Measurements from ENCODE around the gene CCDC40.

CCDC40 gene

DNA sequence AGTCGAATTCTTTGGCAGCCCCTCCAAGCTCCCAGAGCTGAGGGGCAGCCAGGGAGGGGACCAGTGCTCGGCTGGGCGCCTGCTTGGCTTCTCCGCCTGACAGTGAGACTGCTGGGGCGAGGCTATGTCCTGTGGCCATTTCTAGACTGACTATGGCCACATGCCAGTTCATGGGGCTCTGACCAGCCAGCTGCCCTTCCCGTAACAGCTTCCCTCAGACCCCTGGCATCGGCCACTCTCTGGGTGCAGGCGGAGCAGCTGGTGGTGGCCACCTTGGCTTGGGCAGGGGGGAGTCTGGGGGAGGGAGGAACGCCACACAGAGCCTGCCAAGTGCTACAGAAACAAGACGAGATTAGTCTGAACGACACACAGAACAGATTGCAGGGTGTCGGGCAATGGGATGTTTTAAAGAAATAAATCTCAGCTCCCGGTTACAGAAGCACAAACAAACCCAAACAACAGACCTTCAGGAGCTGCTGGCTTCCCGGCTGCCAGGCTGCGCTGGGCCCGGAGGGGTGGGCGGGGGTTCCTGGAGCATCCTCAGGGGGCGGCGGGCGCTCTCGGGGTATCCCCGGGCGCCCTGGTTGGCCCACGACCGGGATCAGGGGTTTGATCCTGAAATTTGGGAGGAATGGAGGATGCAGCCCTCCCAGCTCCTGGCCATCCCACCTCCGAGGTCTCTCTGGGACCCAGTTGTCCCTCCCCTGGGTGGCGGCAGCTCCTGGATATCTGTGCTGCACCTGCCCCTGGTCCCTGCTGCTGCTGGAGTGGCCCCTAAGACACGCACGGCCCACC lies 35.3 kb upstream of the CCDC40 start:
- no peak for DNase-seq

DNA sequence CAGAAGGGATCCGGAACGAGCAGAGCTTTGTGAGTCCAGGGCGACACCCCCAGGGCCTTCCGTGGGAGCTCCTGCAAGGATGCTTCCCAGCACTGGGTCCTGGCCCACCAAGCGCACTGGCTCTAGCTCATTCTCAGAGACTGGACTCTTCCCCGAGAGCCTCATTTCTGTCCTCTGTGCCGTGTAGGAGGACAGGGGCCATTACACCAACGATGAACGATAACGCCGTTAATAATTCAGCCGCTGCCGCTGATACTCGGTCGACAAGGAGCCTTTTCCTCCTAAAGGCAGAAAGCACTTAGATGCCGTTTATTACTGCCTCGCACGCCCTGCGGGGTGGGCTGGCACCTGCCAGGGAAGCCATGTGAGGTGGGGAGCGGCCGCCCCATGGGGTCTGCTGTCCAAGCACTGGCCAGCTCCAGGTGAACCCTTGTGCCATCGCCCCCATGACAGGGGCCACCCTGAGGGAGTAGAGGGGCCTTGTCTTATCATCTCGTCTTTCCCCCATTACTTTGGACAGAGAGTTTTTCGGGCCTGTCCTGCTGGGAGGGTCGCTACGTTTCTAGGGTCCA lies 34.3 kb upstream of the CCDC40 start:
- DNase-seq: no peak

DNA sequence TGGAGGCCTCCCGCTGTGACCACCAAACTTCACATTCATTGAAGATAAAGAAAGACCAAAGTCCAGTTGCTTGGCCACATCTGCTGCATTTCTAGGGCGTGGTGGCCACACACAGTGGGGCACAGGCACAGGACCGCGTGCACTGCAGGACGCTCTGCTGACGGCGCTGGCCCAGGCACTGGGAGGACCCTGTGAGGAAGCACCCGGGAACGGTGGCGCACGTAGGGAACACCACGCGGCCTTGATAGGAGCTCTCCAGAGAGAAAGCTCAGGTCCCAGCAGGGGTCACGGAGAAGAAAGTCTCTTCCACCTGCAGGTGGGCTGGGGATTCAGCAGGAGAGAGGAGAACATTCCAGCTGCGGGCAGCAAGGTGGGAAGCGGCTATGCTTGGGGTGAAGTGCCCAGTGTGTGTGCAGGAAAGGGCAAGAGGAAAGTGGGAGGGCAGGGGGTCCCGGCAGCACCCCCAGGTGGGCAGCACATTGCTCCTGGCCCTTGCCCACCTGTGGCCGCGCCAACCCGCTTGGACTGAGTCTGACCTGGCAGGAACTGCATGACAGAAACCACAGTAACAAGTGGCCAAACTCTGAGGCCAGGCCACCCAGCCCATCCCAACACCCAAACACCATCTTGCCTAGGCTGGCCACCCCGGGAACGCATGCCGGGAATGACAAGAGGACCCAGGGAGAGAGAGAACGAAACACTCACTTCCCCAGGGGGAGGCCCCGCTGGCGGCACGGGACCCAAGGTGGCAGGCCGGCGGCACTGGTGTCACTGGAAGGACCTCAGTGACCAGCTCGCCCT lies 33.6 kb upstream of the CCDC40 start:
- DNase-seq: no peak

DNA sequence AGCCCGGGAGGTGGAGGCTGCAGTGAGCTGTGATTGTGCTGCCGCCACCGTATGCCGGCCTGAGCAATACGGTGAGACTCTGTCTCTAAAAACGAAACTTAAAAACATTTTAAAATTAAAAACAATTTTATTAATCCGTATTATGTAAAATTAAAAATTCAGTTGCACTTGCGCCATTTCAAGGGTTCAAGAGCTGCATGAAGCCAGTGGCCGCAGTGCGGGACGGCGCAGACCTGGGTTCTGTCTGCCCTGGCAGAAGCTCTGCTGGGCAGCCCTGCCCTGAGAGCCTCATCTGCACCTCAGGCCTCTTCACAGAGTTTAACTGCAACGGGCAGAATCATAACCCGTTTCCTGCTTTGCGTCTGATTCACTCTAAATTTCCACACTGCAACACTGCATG lies 32.5 kb upstream of the CCDC40 start:
- DNase-seq: no peak

DNA sequence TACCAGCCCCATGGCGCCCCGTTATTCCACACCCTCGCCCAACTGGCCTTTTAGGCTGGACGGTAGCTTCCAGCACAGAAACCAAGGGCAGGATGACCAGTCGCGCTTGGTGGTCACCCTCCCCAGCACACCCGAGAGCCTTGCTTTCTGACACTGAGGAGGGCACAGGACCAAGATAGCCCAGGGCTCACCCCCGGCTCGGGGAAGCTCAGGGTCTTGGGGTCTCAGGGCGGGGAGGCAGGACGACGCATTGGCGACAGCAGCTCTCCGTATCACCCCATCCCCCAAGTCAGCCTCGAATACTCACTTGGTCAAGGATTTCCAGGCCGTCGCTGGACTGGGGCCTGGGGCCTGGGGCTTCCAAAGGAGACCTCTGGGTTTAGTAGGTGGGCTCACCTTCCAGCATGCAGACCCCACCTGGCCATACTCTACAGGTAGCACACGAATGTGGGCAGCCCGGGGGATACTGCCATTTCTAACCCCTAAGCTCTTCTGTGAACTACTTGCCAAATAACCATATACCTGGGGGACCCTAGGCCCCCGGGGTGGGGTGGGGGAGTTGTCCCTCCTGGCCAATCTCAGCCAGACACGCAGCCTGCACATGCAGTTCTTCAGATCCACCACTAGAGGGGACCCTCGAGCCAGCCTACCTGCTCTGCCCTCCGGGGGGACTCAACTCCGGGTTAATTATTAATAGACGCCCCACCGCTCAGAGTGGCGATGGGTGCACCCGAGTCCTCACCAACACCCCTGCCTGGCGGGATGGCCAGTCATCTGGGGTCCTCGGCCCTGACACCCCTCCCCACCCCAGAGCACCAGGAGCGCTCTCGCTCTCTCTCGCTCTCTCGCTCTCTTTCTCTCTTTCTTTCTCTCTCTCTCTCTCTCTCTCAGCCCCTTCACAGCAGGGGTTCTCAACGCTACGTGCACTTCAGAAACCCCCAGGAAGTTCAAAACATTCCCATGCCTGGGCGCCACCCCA lies 30.8 kb upstream of the CCDC40 start:
- no peak for DNase-seq

DNA sequence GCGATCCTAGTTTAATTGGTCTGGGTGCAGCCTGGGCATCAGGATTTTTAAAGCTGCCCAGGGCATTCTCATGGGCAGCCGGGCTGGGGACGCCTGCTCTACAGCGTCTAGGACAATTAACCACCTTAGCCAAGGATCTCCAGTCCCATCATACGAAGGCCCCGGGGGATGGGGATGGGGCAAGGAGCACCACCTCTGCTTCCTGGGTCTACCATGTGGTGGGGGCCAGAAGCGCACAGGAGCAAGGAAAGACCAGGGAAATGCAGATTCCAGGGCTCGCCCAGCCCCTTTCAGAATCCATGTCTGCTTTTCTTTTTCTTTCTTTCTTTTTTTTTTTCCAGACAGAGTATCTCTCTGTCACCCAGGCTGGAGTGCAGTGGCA lies 30.1 kb upstream of the CCDC40 start:
- no peak for DNase-seq

DNA sequence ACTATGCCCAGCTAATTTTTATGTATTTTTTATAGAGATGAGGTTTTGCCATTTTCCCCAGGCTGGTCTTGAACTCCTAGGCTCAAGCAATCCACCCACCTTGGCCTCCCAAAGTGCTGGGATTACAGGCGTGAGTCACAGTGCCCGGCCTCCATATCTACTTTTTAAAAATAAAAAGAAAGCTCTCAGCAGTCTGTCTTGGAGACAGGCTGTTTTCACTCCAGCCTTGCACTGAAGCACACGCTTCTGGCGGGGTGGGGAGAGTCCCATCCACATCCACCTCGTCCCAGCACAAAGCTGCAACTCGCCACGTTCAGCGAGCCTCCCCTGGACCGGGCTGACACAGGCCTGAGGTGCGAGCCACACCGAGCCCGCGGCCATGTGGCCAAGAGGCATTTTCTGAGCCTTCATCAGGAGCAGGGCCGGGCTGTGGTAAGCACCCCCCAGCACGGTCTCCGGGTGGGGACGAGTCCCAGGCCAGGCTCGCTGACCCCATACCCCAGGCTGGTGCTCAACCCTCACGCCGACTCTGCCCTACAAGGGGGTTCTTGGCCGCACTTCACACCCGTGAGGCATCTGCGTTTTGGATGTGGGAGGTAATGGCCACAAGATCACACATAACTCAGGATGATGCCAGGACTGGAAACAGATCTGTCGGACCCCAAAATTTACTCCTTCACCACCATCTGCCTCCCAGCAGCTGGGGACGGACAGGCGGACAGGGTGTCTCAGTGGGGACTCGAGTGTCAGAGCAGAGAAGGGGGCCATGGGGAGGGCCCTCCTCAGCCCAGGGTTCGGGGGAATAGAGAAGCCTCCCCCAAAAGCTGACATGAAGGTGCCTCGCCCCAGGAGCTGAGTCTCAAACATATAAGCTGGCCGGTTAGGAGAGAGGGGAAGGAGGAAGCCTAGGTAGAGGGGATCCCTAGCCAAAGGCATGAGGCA lies 29.4 kb upstream of the CCDC40 start:
- DNase-seq: no peak

DNA sequence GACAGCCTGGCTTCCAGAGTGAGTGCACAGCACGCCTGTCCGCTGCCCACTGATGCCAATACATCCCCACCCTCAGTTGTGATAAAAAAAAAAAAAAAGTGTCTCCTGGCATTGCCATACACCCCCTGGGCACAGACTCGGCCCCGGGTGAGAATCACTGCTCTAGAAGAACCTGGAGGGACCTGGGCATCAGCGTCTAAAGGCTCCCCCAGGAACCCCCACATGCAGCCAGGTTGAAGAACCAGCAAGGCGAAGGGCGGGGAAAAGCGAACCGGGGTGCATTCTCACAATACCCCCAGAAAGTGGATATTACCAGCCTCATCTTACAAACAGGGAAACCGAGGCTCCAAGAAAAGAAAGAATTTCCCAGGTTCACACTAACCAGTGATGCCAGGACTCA lies 28.5 kb upstream of the CCDC40 start:
- no peak for DNase-seq

DNA sequence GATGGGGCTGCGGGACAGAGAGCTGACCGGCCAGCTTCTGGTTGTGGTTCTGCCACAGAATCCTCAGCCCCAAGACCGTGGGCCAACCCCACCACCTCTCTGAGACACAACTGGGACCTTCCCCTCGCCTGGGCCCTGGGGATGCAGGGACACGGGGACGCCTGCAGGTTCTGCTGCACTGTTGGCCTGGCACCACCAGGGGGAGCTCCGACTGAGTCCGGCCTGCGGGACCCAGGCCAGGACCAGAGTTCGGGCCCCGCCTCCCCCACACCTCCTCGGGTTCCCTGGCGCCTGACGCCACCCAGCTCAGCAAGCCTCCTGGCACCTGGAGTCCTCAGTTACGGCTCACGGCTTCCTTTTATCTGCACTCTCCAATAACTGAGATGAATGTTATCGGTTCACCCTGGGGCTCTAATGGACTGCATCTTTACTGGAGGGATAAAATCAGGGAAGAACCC lies 28.0 kb upstream of the CCDC40 start:
- DNase-seq: no peak

DNA sequence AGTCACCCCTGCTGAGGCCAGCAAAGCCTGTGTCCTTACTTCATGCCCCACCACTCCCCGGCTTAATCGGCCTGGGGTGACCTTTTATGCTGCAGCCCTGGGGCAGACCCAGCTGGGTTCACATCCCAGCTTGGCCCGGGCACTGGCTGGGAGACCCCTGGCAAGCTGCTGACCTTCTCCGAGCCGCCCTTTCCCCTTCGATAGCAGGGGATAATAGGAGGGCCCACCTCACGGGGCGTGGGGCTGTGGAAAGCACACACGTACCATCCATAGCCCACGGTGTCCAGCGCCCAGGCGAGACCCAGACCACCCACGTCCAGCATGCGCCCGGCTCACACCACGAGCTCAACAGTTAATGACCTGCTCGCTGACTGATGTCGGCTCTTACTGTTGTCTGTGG lies 27.6 kb upstream of the CCDC40 start:
- no peak for DNase-seq

DNA sequence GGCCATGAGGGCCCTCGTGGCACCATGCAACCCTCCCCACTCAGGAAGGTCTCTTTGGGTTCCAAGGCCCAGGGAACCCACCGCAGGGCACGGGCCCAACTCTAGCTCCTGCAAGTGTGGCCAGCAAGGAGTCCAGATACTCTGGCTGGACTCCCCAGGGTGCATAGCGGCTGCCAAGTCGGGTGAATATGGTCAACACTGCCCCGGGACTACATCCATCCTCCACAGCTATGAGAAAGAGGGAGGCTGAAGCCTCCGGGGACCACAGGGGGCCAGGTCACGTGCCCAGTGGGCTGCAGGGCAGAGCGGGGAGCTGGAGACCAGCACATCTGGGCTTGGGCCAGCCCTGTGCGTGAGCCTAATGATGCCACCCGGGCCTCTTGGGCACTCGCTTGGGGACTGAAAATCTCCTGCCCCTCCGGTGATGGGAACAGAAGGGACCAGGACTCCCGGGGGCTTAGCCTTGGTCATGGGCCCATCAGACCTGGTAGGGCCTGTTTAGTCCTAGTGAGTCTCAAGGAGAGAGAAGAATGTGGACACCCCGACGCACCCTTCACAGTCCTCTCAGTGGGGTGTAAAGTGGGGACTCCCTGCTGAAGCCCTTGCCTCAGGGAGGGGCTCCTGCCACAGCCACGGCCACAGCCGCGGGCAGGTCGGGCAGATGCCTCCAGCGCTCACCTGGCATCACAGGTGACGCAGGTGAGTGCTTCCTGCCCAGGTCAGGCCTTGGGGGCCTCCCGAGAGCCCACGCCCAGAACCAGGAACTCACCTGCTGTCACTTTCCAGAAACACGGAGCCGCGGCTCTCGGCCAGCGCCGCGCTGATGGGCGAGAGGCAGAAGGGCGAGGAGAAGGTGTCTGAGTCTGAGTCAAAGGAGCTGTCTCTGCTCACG lies 26.8 kb upstream of the CCDC40 start:
- no peak for DNase-seq

DNA sequence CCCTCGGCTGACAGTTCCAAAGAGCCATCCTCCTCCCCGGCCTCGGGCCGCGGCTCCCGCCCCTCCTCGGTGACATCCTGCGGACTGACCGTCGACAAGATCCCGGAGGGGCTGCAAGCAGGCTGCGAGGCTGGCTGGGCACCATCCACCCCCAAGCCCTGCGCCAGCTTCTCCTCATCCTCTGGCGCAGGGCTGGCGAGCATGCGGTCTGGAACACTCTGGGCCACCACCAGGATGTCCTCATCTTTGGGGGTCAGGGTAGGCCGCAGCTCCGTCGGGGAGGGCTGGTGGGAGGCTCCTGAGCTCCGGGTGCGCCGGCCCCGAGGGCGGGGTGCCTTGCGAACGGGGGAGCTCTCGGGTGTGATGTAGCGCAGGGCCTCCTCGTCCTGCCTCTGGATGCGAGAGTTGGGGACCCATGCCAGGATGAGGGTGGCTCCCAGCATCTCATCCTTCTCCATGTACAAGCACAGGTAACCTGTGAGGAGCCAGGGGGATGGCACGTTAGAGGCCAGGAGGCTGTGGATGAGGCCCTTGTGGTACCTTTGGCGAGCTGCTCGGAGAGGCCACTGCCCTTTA lies 26.1 kb upstream of the CCDC40 start:
- no peak for DNase-seq

DNA sequence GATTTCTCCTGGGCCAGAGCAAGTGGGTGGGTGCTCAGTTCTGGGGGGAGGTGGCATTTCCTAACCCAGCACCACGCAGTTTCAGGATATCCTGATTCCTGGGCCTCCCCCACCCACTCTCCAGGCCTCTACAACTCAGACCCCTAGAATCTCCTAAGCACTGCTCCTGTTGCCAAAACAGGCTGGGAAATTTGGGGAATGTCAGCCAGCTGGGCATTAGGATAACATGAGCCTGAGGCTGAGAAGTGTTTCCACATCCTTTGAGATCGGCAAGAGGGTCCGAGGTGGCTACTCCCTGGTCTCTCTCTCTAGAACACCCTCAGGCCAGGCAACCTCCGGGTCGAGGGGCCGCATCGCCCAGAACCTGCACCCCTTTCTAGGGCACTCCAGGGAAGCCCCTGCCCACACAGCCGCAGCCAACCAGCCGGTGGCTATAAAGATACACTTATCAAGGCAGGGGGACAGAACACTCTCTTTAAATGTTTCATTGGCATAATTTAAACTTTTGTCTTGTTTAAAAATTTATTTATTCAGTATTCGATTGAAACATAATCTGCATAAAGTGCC lies 24.4 kb upstream of the CCDC40 start:
- DNase-seq: no peak

DNA sequence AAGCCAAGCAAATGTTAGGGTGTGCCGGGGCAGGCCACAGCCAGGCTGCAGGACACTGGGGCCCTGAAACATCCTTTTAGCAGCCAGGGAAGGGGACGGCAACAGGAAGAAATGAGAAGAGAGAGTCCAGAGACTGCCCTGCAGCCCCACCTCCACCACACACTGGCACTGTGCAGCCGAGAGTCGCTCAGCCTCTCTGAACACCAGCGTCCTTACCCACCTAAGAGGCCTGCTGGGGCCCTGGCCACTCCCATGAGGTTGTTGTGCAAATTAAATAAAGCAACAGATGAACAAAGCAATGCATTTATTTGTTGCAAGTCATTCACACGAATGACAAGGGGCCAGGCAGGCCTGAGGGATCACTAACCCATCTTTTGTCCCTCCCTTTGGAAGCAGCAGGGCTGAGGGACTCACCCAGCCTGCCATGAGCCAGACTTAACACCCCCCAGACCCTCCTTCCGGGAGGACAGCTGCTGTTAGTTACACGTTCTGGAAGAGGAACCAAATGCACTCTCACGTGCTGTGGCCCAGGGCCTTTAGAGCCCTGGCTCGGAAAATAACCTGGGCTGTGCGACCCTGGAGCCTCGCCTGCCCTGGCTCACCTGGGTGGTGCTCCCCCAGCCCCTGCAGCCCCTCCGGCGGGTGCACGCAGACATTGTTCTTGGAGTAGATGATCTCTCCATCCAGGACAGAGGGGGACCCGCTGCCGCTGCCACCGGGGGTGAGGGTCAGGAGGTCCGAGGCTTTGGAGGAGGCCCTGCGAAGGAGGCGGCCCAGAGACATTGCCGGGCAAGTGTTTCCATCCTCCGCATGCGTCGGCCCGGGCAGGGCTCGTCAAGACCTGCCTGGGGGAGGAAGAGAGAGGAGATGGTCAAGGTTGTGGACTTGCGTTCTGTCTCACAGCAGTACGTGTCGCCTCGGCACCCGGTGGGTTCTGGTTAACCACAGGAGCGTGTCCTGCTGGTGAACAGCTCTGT lies 23.4 kb upstream of the CCDC40 start:
- DNase-seq: no peak

DNA sequence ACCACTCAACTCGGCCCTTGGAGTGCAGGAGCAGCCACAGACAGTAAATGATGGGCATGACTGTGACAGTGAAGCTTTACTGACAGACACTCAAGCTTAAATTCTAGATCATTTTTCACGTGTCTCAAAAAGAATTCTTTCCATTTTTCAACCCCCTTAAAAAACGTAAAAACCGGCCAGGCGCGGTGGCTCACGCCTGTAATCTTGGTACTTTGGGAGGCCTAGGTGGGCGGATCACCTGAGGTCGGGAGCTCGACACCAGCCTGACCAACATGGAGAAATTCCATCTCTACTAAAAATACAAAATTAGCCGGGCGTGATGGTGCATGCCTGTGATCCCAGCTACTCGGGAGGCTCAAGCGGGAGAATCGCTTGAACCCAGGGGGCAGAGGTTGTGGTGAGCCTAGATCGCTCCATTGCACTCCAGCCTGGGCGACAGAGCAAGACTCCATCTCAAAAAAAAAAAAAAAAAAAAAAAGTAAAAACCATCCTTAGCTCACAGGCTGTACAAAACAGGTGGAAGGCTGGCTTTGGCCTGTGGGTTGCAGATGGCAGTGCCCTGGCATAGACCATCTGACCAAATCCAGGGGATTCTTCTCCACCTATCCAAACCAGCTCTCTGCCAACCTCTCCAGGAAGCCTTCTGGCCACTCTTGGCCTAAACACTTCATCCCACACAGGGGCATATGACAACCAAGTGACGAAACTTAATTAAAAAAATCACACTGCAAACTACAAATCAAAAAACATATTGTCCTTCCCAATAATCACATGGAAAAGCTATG lies 19.0 kb upstream of the CCDC40 start:
- DNase-seq: no peak

DNA sequence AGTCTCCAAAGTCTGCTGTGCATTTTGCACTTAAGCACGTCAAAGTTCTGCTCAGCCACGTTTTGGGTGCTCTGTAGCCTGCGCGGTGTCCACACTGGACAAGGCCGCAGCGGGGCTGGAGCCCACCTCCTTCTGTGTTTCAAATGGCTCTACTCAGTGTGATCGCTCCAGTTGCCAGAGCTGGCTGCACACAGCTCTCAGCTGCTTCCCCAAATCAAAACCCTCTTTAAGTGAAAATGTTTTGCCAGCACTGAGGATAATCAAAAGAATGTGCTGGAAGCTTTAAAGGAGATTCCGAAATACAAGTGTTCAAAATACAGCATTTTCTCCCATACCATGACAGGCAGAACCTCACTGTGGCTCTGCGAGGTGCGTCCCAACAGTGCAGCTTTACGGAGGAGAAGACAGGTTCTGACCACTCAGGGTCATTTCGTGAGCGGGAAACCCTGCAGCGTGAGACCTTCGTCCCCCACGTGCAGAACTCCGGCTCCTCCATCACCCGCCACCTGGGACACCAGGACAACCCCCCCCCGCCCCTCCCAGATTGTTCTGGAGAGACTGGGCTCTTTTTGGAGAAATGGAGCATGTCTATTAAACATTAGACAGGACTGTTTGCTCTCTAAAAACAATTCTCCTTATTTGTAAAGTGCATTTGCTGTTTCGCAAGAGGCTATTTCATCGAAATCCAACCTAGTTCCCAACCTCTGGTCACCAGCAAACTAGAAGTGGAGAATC lies 17.4 kb upstream of the CCDC40 start:
- no peak for DNase-seq

DNA sequence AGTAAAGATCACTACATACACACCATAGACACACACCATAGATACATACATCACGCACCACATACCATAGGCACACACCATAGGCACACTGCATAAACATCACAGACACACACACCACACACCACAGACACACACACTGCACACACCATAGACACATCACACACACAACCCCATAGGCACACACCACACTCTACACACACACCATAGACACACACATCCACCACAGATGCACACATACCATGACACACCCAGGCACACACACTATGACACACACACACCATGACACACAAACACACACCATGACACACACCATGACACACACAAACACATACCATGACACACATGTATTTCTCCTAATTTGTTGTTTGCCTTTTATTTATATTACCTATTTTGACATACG lies 14.8 kb upstream of the CCDC40 start:
- no peak for DNase-seq
